GM18502 (cell line): ENCODE results near the gene PRRT2.

Experiments
- ATAC-seq: cut with Tn5 transposase; IDR thresholded peaks from one replicate; pipeline ENCODE4 v1.9.1; 2021; ENCODE audit warnings: mild to moderate bottlenecking; ENCODE audit not compliant: unreplicated experiment, poor library complexity

PRRT2 gene

DNA sequence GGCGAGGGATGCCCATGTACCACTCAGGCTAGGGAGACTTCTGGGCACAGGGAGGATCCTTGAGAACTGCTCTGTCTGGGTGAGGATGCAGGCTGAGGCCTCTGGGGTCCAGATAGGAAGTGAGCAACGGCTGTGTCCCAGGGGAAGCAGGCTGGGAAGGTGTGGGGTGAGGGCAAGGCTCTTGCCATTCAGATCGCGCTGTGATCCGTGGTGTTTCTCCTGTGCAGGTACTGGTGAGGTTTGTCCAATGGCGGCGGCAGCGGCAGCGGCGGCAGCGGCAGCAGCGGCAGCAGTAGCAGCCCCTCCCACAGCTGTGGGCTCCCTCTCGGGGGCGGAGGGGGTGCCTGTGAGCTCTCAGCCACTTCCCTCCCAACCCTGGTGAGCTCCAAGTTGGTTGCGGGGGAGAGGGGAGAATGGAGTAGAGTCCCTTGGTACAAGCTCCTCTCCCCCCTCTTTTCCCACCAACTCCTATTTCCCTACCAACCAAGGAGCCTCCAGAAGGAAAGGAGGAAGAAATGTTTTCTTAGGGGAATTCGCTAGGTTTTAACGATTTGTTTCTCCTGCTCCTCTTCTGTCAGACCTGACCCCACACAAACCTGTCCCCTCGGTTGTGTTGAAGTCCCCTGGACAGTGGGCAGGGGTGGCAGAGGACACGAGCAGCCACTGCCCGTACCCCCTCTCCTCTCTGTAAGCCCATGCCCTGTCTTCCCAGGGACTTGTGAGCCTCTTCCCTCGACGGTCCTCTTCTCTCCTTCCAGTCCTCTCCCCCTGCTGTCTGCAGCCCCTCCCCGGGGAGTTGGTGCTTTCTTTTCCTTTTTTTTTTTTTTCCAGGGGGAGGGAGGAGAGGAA is 1.9 kb upstream of the PRRT2 start:
- no peak for ATAC-seq

DNA sequence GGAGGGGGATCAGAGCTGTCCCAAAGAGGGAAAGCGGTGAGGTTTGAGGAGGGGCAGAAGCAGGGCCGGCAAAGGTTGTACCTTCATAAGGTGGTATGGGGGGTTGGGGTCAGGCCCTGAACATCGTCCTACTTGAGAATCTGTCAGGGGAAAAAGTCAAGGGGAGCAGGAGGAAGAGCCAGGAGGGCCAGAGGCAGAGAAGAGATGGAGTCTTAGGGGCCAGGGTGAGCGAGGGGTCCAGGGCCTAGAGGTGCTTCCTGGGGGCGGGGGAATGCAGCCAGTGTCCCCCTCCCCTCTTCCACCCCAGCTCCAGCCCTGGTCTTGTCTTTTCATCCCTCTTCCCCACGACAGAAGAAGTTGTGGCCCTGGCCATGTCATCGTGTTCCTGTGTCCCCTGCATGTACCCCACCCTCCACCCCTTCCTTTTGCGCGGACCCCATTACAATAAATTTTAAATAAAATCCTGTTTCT is 1.3 kb upstream of the PRRT2 start:
- ATAC-seq, result no peak

- ATAC-seq, result peak; percentile 39
Measured at GRCh38 chr16:29811170-29811895, 660 bp upstream of the PRRT2 start.

DNA sequence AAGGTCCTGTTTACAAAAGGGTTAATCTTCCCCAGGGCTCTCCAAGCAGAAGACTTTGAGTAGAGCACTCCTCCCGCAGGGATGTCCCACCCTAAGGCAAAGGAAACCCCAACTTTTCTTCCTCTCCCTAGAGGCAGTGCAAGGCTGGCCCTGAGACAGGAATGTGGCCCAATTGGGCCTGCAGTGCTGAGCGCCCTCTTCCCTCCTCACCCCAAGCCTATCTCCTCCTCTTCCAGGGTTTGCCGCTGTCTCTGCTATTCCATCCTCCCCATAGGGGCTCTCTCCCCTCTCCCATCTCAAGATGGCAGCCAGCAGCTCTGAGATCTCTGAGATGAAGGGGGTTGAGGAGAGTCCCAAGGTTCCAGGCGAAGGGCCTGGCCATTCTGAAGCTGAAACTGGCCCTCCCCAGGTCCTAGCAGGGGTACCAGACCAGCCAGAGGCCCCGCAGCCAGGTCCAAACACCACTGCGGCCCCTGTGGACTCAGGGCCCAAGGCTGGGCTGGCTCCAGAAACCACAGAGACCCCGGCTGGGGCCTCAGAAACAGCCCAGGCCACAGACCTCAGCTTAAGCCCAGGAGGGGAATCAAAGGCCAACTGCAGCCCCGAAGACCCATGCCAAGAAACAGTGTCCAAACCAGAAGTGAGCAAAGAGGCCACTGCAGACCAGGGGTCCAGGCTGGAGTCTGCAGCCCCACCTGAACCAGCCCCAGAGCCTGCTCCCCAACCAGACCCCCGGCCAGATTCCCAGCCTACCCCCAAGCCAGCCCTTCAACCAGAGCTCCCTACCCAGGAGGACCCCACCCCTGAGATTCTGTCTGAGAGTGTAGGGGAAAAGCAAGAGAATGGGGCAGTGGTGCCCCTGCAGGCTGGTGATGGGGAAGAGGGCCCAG is 1.0 kb downstream of the PRRT2 start:
- no peak for ATAC-seq

GRCh38 chr16:29813644-29814562 is 1.9 kb downstream of the PRRT2 start:
- ATAC-seq, result no peak

GRCh38 chr16:29814592-29814991 is 2.6 kb downstream of the PRRT2 start:
- ATAC-seq, result no peak

DNA sequence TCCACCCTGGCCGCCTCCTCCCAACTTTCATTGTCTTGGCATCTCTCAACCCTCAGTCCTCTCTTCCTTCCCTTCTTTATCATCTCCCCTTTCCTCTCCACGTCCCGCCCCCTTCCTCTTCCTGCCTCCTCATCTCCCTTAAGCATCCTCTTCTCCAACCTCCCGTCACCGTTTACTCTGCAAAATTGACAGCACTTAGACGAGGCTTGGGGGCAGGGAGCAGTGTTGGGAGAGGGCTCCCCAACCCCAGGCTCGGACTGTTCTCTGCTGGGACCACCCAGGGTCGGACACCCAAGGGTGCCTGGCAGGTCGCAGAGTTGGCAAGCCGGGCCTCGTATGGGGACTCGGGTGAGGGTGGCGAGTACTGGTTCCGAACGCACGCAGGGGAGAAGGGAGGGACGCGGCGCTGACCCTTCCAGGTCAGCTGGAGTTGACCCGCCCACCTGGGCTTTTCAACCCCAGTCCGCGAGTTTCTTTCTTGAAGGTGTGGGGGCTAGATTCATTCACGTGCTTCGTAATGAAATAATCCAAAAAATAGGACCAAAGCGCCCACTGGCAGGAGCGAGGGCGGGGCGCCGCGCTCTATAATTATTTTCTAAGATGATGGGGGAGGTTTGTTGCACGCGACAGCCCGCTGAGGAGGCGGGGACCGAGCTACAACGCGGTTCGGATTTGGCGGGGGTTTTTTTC is 3.2 kb downstream of the PRRT2 start:
- no peak for ATAC-seq

- peak; percentile 58 for ATAC-seq
Measured at GRCh38 chr16:29815793-29816693, 4.0 kb downstream of the PRRT2 start, which contains the start of gene PAGR1. Gene PAGR1, plus strand, starts transcription at chr16:29816152. Its CDS starts 374 bp downstream, at chr16:29816526.

- ATAC-seq, result peak; percentile 13
Measured at GRCh38 chr16:29816694-29817441, 4.9 kb downstream of the PRRT2 start.

DNA sequence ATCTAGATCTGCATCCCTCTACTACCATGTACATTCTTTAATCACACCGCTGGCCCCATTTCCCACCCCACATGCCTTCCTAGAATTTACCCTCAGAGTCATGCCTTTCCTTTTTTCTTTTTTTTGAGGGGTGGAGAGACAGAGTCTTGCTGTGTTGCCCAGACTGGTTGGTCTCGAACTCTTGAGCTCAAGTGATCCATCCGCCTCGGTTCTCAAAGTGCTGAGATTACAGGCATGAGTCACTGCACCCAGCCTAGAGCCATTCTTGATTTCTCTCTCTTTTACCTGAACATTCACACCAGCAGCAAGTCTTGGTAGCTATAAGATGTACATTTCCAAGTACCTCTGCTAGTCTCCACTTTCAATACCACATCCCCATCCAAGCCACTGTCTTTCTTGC is 6.1 kb downstream of the PRRT2 start:
- no peak for ATAC-seq

DNA sequence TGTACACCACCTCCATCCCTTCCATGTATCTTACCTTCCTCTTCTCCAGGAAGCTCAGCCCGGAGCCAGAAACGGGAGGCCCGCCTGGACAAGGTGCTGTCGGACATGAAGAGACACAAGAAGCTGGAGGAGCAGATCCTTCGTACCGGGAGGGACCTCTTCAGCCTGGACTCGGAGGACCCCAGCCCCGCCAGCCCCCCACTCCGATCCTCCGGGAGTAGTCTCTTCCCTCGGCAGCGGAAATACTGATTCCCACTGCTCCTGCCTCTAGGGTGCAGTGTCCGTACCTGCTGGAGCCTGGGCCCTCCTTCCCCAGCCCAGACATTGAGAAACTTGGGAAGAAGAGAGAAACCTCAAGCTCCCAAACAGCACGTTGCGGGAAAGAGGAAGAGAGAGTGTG is 7.5 kb downstream of the PRRT2 start:
- ATAC-seq, result no peak

DNA sequence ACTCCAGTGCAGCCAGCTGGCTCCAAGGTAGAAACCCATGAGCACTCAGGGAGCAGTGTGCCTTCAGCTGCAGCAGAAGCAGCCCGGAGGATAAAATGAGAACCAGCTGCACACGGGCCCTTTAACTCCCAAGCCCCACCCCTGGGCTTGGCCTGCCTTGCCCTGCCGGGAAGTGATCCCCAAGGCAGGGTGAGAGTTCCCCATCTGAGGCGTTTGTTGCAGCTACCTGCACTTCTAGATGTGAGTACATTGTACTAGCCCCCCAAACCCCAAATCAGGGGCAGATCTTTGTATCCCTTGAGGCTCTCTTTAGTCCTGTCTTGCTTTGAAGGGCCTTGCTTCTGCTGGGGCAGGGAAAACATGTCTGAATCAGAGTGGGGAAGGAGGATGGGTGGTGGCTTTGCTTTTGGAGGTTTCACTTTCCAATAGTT is 8.3 kb downstream of the PRRT2 start, which contains the start of gene MVP:
TSS of gene MVP (plus strand) at position 192 of the 431 bp plus-strand sequence. CDS start 10,088 bp downstream, outside the sequence.
- ATAC-seq, result peak; percentile 21

DNA sequence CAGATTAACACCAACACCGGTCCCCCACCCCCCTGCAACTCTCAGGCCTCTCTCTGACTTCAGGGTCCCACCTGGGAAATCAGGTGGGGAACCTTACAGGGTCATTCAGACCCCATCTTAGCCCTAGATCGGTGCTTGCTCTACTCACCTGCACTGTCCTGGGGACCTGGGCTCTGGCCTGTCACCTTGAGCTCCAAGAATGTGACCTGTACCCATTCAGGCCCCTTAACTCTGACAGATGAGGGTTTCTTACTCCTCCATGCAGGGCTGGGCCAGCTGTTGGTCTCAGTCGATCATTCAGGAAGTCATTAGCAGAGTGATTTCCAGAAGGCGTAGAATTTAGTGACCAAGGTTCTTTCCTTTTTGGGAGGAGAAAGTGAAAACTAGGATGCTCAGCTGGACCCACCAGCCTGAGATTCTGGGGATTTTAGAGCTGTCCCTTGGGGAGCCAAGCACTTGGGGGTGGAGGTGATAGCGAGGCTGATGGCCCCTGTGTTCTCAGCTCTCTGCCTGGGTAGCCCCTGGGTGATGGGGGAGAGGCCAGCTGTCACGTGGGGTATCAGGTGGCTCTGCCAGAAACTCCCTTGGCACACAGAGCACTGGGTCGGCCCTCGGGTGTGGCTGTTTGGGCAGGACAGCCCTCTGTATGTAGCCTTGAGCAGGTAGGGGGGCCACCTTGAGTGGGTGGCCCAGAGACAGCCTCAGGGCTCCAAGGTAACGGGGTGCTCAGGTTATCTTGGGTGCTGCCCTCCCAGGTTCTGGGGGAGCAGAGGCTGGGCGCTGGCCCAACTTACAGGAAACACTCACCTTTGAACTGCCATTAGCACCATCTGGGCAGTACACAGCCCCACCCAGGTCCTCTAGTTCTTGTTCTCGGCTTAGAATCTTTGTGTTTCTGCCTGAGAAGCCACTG is 9.0 kb downstream of the PRRT2 start:
- peak; percentile 54 for ATAC-seq

- no peak for ATAC-seq
Measured at GRCh38 chr16:29821643-29822115, 9.7 kb downstream of the PRRT2 start.

DNA sequence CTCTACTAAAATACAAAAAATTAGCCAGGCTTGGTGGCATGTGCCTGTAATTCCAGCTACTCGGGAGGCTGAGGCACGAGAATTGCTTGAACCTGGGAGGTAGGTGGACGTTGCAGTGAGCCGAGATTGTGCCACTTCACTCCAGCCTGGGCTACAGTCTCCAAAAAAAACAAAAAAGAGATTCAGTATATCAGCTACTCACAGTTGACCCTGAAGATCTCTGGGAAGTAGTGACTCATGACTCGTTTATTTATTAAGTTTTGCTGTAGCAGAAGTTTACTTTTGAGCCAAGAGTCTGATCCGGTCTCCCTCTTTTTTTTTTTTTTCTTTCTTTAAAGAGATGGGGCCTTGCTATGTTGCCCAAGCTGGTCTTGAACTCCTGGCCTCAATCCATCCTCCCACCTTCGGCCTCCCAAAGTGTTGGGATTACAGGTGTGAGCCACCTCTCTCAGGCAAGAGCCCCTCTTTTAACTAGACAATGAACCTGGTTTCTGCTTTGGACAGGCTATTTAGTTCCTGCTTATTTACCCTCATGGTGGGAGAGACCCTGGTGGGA is 12.7 kb downstream of the PRRT2 start:
- ATAC-seq, result no peak
